ENCODE measurements around the gene CYFIP2.
"Not testable (repeated sequence)": the region's sequence is repeated elsewhere in the genome, so short reads cannot be mapped to it uniquely, and the experiment has no call there.

The CYFIP2 gene
- 365 to 418 reads per million in 2 donors for total RNA-seq

DNA sequence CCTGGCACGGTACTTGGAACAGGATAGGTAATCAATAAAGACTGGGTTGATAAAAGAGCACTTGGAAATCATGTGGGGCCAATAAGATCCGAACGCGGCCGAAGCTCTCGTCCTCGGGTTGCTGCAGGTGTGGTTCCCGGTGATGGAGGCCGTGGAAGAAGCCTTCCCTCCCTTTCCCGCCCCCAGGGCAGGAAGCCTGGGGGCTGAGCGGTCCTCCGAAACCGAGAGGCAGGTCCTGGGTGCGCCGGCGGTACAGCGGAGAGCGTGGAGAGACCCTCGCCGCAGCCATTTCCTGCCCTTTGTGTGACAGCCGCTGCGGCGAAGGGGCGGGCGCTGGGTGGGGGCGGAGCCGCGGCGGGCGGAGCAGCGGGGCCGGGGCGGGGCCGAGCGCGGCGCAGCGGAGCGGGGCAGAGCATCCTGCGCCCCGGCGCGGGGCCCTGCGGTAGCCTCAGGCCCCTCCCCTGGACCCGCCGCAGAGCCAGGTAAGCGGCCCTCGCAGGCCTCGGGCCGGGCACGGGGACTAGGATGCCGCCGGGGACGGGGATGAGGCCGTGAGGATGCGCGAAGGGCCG is at the start of gene CYFIP2:
Gene CYFIP2, plus strand, starts transcription at position 410 of the 572 bp plus-strand sequence. CDS start 19,239 bp downstream, outside the sequence.
- peak; percentile 83 for DNase-seq

DNA sequence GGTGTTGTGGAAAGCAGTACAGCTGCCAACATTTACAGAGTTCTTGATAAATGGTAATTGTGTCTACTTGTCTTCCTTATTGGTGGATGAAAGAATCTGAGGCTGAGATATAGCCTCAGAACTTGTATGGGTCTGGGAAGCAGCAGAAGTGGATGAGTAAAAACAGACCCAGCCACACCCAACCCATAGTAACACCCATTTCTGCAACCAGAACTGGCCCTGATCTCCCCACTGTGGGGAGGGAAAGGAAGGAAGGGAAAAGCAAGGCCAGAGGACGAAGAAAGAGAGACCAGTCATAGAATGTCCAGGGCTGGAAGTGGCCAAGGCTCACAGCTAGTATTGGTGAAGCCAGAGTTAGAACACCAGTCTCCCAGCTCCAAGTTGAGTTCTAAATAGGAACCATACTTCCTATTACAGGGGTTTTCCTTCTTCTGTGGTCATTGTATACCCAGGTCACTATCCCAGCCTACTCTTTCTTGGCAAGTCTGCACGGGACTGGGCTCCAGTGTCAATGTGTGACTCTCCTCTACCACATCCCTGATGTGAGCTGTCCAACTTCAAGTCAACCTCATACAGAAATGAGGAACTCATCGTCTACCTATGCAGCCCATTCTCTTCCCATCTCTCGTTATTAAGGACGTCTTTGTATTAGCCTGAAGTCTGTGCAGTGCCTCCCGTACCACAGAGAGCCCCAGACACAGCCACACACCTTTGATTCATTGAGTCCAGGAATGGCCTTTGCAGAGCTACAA is 49.4 kb upstream of the CYFIP2 start:
- DNase-seq = no peak

DNA sequence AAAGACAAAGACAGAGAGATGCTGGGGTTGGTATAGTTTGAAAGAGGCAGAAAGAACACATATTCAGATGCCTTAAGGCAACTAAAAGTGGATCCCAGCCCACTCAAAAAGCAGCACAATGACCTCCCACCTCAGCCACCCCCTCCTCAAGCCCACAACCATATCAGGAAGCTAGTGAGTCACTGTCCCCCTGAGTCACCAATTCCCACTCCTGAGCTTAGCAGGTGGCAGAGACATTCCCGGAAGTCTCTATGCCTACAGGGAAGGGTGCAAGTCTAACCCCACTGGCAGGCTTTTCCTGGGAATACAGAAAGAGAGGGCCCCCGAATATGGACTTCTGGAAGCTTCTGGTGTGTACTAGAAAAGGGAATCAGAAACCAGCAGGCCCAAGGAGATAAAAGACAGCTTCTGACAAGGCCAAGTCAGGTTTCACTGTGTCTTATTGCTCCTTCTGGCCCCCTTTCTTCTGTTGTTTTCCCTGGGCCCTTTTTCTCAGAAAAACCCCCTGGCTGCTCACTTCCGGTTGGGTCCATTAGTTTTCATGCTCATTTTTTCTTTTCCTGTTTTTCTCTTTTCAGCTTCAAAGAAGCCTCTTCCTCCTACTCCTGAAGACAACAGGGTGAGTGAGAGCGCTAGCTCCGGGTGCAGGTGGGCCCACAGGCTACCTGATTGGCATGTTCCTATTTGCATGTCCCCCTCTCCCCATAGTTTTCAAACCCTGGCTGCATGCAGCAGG is 48.5 kb upstream of the CYFIP2 start:
- no peak for DNase-seq

DNA sequence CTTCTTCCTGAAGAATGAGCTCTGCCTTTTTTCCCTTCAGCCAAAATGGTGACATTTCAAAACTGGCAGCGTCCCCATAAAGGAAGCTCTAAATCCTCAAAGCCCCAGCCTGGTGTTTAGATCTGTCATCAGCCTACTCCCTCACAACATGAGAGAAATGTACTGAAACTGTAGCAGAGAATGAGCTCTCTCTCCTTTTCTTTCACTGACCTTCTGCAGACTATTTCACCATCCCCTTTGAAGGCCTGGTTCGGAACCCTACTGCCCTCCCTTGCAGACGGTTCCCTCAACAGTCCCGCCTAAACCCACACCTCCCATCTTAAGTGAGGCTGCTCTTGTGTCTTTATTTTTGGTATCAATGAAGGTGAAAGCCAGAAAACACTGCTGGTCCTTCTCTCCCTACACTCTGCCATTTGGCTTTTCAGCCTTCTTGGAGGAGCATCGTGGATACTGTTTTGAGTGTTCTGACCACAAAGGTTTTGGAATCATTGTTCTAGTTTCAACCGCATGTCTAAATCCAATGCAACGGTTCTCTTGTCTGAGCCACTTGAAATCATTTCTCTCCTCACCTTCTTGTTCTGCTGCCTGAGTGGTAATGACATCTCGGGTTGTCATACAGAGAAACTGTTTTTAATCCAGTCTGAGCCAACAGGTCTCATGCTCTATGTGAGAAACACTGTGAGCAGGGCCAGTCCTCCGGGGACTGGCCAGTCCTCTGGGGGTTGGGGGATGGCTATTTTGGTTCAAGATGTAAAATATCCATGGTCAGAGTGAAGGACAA is 46.2 kb upstream of the CYFIP2 start:
- DNase-seq = no peak

DNA sequence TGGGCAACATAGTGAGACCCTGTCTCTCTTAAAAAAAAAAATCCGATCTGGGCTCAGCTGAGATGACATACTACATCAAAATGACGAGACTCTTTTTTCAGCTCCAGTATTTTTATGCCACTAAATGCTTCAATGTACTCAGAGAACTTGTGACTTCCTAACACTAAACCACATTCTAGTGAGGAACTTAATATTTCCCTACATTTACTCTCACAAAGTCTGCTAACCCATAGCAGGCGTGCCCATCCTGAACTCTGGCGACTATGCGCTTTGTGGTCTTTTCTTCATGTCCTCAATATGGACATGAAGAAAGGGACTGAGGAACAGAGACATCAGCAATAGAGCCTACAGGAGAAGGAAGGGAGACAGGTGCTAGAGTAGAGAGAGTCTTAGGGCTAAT is 44.0 kb upstream of the CYFIP2 start:
- DNase-seq = no peak

DNA sequence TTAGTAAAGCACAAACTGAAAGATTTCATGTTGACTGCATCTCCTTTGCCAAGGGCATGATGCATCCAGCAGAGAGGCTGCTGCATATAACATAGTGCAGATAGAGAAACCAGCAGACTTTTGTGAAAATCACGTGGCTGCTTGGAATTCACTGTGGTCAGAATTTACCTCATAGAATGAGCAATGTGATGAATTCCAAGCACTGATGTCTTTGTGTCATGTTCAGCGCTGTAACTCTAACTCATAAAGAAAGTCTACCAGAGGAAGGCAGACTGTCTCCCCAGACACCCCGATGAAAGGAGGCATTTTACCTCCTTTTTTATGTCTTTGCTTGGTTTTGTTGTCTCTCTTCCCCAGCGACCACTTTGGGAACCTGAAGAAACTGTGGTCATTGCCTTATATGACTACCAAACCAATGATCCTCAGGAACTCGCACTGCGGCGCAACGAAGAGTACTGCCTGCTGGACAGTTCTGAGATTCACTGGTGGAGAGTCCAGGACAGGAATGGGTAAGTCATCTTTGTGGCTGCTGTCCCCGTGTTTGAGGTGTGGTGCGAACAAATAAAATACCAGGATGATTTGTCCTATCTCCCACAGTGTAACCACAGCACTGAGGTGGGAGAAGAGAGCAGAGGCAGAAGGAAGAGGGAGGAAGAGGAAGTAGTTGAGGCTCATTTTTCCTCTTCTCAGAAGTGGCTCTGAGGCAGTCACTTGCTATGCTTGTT is 43.3 kb upstream of the CYFIP2 start:
- no peak for DNase-seq

DNA sequence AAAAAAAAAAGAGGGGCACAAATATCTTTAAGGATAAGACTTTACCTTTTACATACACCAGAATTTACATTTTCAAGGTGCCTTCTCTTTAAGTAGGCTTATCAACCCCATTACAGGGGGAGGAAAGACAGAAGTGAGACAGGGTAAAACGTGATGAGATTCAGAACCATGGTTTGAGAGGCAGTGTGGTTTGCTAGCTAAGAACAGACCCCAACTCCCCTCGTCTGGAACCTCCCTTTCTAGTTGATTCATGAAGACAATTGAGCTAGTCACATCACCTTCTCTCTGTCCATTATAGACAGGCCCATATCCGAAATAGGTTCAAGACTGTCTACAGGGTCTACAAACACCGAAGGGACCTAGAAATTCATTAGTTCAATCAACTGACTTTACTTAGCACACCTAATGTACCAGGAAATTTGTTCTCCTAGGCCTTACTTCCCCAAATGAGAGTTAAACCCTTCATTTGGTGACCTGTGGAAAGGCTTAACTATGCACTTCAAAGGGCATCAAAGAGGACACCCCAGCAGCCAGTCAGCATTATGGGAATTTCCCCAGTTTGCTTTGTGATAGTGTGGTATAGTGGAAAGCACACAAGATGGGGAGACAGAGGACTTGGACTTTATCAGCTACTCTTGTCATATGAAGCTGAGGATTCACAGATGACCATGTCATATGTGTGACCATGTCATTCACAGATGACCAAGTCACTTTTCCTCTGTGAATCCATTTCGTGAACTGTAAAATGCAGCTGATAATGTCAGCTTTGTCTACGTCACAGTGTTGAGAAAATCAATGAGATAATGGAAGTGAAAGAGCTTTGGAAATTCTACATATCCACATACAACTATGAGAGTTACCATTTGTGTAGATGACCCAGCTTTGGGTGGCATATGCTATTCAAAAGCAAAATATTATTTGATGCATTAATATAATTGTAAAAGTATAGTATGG is 40.2 kb upstream of the CYFIP2 start:
- no peak for DNase-seq

DNA sequence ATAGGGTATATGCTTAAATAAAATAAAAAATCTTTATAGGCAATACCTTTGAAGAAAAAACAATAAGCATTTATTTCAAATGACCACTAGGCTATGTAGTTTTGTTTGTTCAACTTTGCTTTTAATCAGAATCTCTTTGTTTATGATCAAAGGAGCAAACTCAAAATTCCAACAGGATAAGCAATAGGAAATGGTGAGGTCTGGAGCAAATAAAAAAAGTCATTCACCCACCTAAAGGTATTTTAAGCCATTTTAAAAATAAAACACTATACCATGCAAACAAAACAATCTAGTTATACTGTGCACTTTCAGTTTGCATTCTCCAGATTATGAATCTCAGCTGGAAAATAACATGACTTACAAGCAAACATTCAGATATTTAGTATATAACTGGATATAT is 35.3 kb upstream of the CYFIP2 start:
- DNase-seq = no peak

DNA sequence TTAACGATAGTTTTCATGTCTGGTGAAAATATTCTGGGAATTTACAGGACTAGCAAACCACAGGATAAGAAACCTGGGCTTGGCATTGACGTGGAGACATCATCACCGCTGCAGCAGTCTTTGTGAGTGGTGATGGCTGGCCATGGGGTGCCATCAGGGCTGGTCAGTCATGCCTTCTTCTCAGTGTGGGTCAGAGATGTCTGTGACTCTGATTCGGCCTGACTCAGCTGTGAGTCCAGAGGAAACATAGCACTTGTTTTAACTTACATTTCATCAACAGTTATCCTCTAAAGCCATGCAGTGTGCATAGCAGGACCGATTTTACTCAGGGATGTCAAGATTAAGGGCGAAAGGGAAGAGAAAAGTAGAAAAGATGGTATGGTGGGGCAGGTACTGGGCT is 33.2 kb upstream of the CYFIP2 start:
- no peak for DNase-seq

DNA sequence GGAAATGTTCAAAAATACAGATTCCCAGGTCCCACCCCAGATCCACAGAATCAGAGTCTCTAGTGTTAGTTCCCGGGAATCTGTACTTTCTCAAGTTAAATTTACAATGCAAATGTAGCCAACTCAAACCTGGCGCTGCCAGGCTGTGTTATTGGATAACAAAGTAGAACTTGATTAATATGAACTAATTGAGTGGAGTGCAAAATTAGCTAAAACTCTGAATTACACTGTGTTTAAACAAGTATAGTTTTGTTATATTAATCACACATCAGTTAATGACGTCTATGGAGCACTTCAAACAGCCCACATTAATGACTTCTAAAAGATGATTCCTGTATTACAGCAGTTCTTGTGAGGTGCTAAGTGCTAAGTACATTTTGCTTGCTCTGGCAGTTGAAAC is 32.4 kb upstream of the CYFIP2 start:
- no peak for DNase-seq

DNA sequence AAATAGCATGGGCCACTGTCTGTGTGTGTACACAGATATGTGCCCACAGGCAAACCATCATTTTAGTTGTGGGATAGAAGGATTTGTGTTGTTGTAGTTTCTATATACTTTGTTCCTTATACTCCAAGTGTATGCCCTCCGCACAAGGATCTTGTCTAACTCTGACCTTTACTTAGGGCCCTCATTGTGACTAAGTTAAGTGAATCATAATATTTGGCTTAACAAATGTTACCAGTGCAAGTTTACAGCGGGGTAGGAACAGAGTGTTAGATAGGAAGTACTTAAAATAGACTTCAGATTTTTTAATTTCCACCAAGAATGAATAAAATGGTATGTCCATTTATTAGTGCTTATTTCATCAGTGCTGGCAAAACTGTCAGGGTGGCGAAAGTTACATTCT is 29.5 kb upstream of the CYFIP2 start:
- DNase-seq = no peak

DNA sequence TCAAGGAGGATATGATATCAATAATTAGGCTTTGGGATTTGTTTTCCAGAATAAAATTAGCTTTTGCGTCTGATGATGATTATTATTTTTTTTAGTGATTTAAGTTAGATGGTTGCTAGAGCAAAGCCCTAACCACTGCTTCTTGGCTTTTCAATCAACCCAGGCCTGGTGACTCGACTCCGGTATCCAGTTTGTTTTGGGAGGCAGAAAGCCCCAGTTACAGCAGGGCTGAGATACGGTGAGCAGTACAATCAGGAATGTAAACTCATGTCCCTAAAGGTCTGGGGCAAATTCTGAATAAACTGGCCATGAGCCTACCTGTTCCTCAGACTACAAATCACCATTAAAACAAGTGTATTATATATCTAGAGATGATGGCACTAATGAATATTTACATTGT is 24.4 kb upstream of the CYFIP2 start:
- DNase-seq = no peak

DNA sequence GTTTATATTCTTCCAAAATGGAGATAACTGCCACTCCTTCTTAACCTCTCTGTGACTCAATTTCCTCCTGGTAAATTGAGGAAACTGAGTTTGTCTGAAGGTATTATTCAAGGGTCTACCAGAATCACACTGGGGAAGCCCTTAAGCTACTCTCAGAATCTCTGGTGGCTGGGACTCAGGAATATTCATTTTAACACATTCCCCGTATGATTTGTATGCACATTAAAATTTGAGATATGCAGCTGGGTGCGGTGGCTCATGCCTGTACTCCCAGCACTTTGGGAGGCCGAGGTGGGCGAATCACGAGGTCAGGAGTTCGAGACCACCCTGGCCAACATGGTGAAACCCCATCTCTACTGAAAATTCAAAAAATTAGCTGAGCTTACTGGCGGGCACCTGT is 21.2 kb upstream of the CYFIP2 start:
- DNase-seq = not testable (repeated sequence)

DNA sequence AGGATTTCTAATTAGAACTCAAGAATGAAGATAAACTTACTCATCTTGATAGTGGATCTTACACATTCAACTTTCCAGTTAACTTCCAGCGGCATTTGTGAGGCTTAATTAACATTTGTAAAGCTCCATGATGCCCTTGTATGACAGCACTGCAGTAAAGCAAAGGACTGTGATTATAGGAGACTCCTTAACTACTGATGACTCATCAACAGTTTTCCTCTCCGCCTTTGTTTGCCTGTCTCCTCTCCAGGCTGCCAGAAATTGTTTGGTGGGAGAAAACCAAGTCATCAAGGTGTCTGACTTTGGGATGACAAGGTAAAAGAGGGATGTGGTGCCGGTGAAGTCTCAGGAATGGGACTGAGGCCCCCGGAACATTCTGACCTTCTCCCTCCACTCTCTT is 20.4 kb upstream of the CYFIP2 start:
- no peak for DNase-seq

DNA sequence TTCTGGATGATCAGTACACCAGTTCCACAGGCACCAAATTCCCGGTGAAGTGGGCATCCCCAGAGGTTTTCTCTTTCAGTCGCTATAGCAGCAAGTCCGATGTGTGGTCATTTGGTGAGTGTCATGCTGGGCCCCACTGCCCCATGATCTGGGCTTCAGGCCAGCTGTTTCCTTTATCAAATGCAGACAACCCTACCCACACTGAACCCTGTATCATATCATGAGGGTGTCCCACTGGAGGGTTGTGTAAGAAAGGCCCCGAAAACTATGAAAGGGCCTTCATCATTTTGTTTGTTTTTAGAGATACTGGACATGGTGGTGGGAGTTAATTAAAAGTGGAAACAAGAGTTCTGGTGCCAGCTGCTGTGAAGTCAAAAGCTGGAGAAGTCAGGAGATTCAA is 20.0 kb upstream of the CYFIP2 start:
- no peak for DNase-seq

DNA sequence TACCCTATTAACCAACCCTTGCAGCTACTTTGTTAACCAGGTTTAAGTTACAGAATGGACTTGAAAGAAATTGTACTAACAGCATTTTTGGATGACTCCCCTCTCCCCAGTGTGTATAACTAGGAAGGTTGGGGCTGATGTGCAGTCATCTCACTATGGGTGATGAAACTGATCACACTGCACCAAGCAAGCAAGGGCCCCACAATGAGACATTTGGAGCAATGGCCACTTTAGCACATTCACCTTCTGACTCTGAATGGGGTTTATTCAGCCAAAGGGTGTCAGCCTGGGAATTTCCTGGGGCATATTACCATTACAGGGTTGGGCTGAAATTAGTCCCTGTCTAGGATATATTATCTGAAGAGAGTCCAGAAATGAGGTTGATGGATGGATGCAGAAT is 18.7 kb upstream of the CYFIP2 start:
- DNase-seq = no peak

DNA sequence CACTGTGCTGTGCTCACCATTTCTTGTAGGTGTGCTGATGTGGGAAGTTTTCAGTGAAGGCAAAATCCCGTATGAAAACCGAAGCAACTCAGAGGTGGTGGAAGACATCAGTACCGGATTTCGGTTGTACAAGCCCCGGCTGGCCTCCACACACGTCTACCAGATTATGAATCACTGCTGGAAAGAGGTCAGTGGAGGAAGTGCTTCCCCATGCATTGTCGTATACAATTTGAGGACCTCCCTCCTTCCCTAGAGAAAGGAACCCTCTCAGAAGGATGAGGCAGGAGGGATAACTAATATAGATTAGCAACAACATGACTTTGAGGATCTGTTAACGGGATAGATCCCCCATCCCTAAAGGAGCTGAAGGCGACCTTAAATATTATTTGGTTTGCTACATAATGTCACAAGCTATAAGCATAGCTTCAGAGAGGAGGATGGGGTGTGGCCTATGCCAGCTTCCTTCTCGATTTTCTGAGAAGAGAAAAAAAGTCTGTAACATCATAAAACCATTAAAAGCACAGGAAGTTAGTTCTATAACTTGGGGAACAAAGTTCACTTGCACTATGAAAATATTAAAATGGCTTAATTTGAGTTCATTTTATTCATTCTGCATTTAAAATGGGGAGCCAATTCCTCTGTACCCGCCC is 17.0 kb upstream of the CYFIP2 start:
- DNase-seq = no peak

DNA sequence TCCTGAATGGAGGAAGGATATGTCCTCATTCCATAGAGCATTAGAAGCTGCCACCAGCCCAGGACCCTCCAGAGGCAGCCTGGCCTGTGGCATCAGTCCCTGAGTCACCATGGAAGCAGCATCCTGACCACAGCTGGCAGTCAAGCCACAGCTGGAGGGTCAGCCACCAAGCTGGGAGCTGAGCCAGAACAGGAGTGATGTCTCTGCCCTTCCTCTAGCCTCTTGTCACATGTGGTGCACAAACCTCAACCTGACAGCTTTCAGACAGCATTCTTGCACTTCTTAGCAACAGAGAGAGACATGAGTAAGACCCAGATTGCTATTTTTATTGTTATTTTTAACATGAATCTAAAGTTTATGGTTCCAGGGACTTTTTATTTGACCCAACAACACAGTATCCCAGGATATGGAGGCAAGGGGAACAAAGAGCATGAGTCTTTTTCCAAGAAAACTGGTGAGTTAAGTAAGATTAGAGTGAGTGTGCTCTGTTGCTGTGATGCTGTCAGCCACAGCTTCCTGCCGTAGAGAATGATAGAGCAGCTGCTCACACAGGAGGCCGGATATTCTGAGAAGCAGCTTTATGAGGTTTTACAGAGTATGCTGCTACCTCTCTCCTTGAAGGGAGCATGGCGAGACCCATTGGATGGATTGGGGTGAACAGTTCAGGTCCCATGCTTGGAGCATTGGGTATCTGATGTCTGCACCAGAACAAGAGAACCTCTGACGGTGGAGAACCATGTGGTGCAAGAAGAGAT is 13.0 kb upstream of the CYFIP2 start:
- peak; percentile 37 for DNase-seq

DNA sequence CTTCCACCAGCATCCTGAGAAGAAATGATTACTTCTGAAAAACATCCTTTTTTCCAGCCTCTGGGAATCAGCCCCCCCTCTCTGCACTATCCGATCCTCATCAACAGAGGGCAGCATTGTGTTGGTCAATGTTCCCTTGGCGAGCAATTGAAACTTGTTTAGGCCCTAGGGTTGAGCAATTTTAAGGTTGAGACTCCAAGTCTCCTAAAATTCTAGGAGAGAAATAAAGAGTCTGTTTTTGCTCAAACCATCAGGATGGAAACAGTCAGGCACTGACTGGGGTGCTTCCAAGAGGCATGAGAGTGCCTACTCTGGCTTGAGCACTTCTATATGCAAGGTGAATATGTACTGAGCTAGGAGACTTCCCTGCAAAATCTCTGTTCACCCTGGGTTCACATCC is 12.4 kb upstream of the CYFIP2 start:
- DNase-seq = no peak

DNA sequence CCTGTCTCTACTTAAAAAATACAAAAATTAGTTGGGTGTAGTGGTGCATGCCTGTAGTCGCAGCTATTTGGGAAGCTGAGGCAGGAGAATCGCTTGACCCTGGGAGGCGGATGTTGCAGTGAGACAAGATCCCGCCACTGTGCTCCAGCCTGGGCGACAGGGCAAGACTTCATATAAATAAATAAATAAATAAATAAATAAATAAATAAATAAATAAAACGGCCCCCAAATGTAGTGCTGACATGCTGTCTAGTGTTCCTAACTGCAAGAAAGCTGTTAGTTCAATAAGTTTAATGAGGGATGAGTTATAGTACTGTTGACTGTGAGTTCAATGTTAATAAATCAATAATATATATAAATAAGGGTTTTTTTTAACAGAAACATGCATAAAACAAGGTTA is 7.5 kb upstream of the CYFIP2 start:
- DNase-seq = no peak

Measured in activated gamma-delta T cell (primary cell).